ENCODE results near the gene TPT1. TPM values are rescaled to one million over a fixed set of nuclear protein-coding genes. Genes with fewer than 3 reads are reported as not detected.
A peak's percentile ranks its signal among the peaks of the same experiment; 100 is the strongest.

Gene TPT1
- total RNA-seq, 6 experiments from 2014 or later, result 2,421 to 2,688 (median 2,563) TPM

GRCh38 chr13:45361596-45362206, 20.7 kb upstream of the TPT1 start:
- Mint-ChIP-seq H3K4me3 (no peak overlapping the region), H3K27me3 (ENCODE audit: insufficient read depth) (peaks cover 5% of the 10 kb centered on the region), H3K36me3 (ENCODE audit: low read depth) (peaks cover 48% of the 10 kb centered on the region), H3K4me1 (ENCODE audit: low read depth) (peaks cover 13% of the 10 kb centered on the region), H3K27ac (peak overlapping the region; percentile 73), H3K9me3 (peaks cover 5% of the 10 kb centered on the region)
- TF ChIP-seq, protein P1, sequence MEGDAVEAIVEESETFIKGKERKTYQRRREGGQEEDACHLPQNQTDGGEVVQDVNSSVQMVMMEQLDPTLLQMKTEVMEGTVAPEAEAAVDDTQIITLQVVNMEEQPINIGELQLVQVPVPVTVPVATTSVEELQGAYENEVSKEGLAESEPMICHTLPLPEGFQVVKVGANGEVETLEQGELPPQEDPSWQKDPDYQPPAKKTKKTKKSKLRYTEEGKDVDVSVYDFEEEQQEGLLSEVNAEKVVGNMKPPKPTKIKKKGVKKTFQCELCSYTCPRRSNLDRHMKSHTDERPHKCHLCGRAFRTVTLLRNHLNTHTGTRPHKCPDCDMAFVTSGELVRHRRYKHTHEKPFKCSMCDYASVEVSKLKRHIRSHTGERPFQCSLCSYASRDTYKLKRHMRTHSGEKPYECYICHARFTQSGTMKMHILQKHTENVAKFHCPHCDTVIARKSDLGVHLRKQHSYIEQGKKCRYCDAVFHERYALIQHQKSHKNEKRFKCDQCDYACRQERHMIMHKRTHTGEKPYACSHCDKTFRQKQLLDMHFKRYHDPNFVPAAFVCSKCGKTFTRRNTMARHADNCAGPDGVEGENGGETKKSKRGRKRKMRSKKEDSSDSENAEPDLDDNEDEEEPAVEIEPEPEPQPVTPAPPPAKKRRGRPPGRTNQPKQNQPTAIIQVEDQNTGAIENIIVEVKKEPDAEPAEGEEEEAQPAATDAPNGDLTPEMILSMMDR (IDR thresholded peaks at IDR 0.05), result no peak
- peak; percentile 27 for DNase-seq

DNA sequence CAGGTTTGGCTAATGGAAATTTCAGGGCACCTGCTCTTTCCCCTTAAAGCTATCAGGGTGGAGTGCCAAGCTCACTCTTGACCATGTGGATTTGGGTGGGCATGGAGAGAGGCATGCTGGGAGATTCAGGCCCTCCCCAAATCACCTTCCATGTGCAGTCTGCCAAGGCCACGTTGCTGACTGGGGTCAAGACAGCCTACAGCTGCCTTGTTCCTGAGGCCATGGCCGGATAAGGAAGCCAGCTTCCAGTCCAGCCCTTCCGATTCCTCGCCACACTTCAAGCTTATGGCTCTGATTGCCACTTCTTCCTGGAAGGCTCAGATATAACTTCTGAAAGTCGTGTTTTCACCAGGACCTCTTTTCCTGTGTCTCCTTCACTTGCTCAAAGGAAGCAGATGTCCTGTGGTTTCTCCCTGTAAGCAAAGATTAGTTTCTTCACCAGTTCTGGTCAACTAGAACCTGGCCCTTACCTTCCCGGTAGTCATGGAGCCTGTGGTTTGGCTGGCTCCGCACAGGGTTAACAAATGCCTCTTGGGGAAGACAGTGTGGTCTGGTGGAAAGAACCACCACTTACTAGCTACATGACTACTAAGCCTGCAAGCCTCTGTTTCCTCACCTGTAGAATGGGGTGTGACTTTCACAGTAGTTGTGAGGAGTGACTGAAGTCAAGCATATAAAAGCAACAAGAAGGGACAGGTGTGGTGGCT, 16.1 kb upstream of the TPT1 start:
- Mint-ChIP-seq H3K36me3 (ENCODE audit: low read depth) (peaks cover 33% of the 10 kb centered on the region), H3K27ac (no peak overlapping the region), H3K4me3 (no peak overlapping the region)

DNA sequence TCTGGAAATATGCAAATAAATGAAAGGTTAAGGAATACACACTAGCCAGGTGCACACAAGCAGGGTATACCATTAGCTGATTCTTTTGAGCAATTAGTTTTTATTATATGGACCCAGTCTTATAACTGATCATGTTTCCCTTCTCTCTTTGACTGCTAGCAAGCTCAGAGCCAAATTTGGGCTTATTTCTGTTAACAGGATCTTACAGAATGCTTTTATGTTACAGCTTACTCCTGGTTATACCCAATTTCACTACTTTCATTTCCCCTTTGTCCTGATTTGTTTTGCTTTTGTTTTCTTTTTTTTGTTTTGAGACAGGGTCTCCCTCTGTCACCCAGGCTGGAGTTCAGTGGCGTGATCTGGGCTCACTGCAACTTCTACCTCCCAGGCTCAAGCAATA, 12.9 kb upstream of the TPT1 start:
- Mint-ChIP-seq H3K4me3 (no peak overlapping the region), H3K9me3 (no peaks in the 10 kb centered on the region), H3K27ac (no peak overlapping the region), H3K27me3 (ENCODE audit: insufficient read depth) (no peaks in the 10 kb centered on the region; the same call in 1 of the 2 replicates), H3K4me1 (ENCODE audit: low read depth) (peaks cover 10% of the 10 kb centered on the region), H3K36me3 (ENCODE audit: low read depth) (peaks cover 26% of the 10 kb centered on the region)
- TF ChIP-seq, protein P1 (IDR thresholded peaks at IDR 0.05), result no peak
- no peak for DNase-seq

More for the DNA sequence above, 16.1 kb upstream of the TPT1 start:
- Mint-ChIP-seq H3K27me3 (ENCODE audit: insufficient read depth) (no peaks in the 10 kb centered on the region; the same call in none of the 2 replicates), H3K4me1 (ENCODE audit: low read depth) (peaks cover 6% of the 10 kb centered on the region), H3K9me3 (no peaks in the 10 kb centered on the region; the same call in 1 of the 2 replicates)
- TF ChIP-seq, protein P1 (IDR thresholded peaks at IDR 0.05), result no peak
- no peak for DNase-seq

DNA sequence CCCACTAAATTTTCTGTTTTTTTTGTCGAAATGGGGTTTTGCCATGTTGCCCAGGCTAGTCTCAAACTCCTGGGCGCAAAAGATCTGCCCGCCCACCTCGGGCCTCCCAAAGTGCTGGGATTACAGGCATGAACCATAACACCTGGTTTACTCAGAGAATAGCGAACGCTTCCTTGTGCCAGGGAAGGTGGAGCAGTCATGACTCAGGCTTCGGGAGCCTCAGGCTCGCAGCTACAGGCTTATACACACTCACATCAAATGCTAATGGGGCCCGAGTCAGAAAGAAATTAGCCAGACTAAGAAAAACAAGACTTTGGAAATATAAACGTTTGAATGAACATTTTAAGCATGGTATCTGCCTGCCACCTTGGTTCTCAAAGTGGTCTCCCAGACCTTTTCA, 11.0 kb upstream of the TPT1 start:
- H3K4me1 Mint-ChIP-seq (ENCODE audit: low read depth), result peaks cover 10% of the 10 kb centered on the region
- TF ChIP-seq, protein P1 (IDR thresholded peaks at IDR 0.05), result no peak
- no peak overlapping the region for H3K4me3 Mint-ChIP-seq
- no peaks in the 10 kb centered on the region for H3K9me3 Mint-ChIP-seq
- H3K36me3 Mint-ChIP-seq (ENCODE audit: low read depth), result peaks cover 15% of the 10 kb centered on the region
- DNase-seq, result no peak
- H3K27me3 Mint-ChIP-seq (ENCODE audit: insufficient read depth), result no peaks in the 10 kb centered on the region; the same call in 1 of the 2 replicates
- H3K27ac Mint-ChIP-seq, result no peak overlapping the region

DNA sequence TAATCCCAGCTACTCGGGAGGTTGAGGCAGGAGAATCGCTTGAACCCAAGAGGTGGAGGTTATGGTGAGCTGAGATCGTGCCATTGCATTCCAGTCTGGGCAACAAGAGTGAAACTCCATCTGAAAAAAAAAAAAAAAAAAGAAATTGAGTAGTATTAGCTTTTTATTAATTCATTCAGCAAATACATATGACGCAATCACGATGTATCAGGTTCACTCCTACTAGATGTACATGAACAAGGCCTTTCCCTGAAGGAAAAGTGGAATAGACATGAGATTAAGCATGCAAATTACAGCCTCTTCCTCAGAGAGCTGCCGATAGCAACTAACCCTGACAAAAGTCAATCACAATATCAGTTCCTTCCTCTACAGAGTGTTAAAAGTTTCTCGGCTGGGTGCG, 9.2 kb upstream of the TPT1 start:
- H3K4me1 Mint-ChIP-seq (ENCODE audit: low read depth), result peaks cover 10% of the 10 kb centered on the region
- peaks cover 8% of the 10 kb centered on the region for H3K36me3 Mint-ChIP-seq (ENCODE audit: low read depth)
- DNase-seq, result no peak
- no peaks in the 10 kb centered on the region for H3K9me3 Mint-ChIP-seq
- H3K27me3 Mint-ChIP-seq (ENCODE audit: insufficient read depth), result no peaks in the 10 kb centered on the region; the same call in 1 of the 2 replicates
- TF ChIP-seq, protein P1 (IDR thresholded peaks at IDR 0.05), result no peak
- no peak overlapping the region for H3K27ac Mint-ChIP-seq
- H3K4me3 Mint-ChIP-seq, result no peak overlapping the region
